PC-3 (cell line): ENCODE measurements around the gene CNIH3. TPM values are rescaled to one million over a fixed set of nuclear protein-coding genes. Genes with fewer than 3 reads are reported as not detected.

Experiments
- ATAC-seq: fragments of 200-7000 bp; cut with Tn5 transposase; 2 replicates; pipeline ENCODE4 v1.9.1; 2020; ENCODE audit warnings: mild to moderate bottlenecking, moderate library complexity
- BruUV-seq: library from RNA; stranded (reverse); fragments of 400-500 nt; replicated peaks from 2 replicates; lab custom pipeline; 2021; lab: Mats Ljungman, UMichigan
- CTCF ChIA-PET: fragments of 300-600 bp; sonication (Branson Sonifier 250); formaldehyde crosslinking; loops from one replicate; lab custom pipeline; 2022; ENCODE audit warnings: antibody characterized with exemption; lab: Charles Lee
- POLR2A ChIA-PET: fragments of 300-600 bp; sonication (Branson Sonifier 250); formaldehyde crosslinking; loops from one replicate; lab custom pipeline; 2022; ENCODE audit warnings: antibody characterized with exemption; ENCODE audit not compliant: unreplicated experiment; lab: Charles Lee
- DNase-seq: peaks from one replicate; pipeline ENCODE4 v3.0.0-alpha.2; 2015
- H2AFZ ChIP-seq: fragments of 300-600 bp; sonication (generic); 2 replicates; pipeline ENCODE4 v1.6.0; 2016; ENCODE audit warnings: antibody characterized with exemption, low read length
- H3F3A ChIP-seq: fragments of 300-600 bp; sonication (generic); one replicate; pipeline ENCODE4 v1.6.0; 2017; ENCODE audit warnings: antibody characterized with exemption, low read length, control low read depth, mild to moderate bottlenecking; ENCODE audit not compliant: unreplicated experiment
- H3K27ac ChIP-seq: fragments of 300-600 bp; sonication (generic); 2 replicates; pipeline ENCODE4 v1.5.1; 2016; ENCODE audit warnings: mild to moderate bottlenecking, low read length
- H3K27me3 ChIP-seq: fragments of 300-600 bp; sonication (generic); 2 replicates; pipeline ENCODE4 v1.6.1; 2016; ENCODE audit warnings: low read length, mixed read lengths
- H3K36me3 ChIP-seq: fragments of 300-600 bp; sonication (generic); 2 replicates; pipeline ENCODE4 v1.6.1; 2016; ENCODE audit warnings: low read depth, mixed run types, low read length, mixed read lengths
- H3K4me1 ChIP-seq: fragments of 300-600 bp; sonication (generic); 2 replicates; pipeline ENCODE4 v1.5.1; 2016; ENCODE audit warnings: low read length; ENCODE audit not compliant: insufficient read depth
- H3K4me2 ChIP-seq: fragments of 300-600 bp; sonication (generic); 2 replicates; pipeline ENCODE4 v1.6.0; 2016; ENCODE audit warnings: low read length
- H3K4me3 ChIP-seq: fragments of 300-600 bp; sonication (generic); 2 replicates; pipeline ENCODE4 v1.5.1; 2016; ENCODE audit warnings: mild to moderate bottlenecking, low read length, mixed read lengths
- H3K79me2 ChIP-seq: fragments of 300-600 bp; sonication (generic); 2 replicates; pipeline ENCODE4 v1.6.1; 2017; ENCODE audit warnings: low read length, mixed read lengths
- H3K9ac ChIP-seq: fragments of 300-600 bp; sonication (generic); 2 replicates; pipeline ENCODE4 v1.6.0; 2016; ENCODE audit warnings: mild to moderate bottlenecking, low read length
- H3K9me2 ChIP-seq: fragments of 300-600 bp; sonication (generic); replicated peaks from 2 replicates; pipeline ENCODE4 v1.6.1; 2016; ENCODE audit warnings: mixed run types, low read length, mixed read lengths
- H3K9me3 ChIP-seq: fragments of 300-600 bp; sonication (generic); 2 replicates; pipeline ENCODE4 v1.6.1; 2016; ENCODE audit warnings: low read length, mixed read lengths
- H4K20me1 ChIP-seq: fragments of 300-600 bp; sonication (generic); 2 replicates; pipeline ENCODE4 v1.6.1; 2016; ENCODE audit warnings: low read length, mixed read lengths
- EZH2 ChIP-seq: fragments of 300-600 bp; sonication (generic); IDR thresholded peaks from one replicate; pipeline ENCODE4 v1.6.1; 2017; ENCODE audit warnings: antibody characterized with exemption, mild to moderate bottlenecking, low read length; ENCODE audit not compliant: unreplicated experiment
- EZH2phosphoT487 ChIP-seq: fragments of 300-600 bp; sonication (generic); IDR thresholded peaks from 2 replicates; pipeline ENCODE4 v1.6.1; 2018; ENCODE audit warnings: mild to moderate bottlenecking, antibody characterized with exemption, low read length, borderline replicate concordance
- intact Hi-C: fragments of 100-400 bp; cut with micrococcal nuclease; formaldehyde crosslinking; loops from 2 replicates; pipeline ENCODE4 v1.9.0; 2023
- total RNA-seq: library from RNA; depleted of rRNA; stranded (reverse); fragments of >200 nt; gene quantifications from 2 replicates; pipeline ENCODE4 v1.2.3, GENCODE V29; 2014
- TF ChIP-seq, protein P1 (sequence below): fragments of 300-600 bp; sonication (generic); conservative IDR thresholded peaks from 2 replicates; pipeline ENCODE4 v1.5.1; 2017; ENCODE audit warnings: antibody characterized with exemption, low read depth, mild to moderate bottlenecking, low read length

The CNIH3 gene
- total RNA-seq, 1 experiment from 2014 or later, result 7.4 TPM

DNA sequence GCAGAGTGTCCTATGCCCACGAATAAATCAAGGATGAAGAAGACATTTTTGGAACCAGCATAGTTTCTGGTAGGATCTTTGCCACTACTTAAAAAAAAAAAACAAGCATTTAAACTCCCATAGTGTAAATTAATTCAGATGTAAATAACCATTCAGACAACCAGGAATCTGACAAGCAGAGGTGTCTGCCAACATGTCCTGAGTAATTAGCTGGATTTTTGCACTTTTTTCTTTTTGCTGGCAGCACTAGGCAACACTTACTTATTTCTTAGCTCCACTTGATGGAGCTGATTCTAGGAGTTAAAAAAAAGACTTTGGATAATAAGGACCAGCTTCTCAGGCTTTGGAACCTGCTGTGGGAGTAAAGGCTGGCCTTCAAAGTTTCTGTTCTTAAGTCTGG lies 27.6 kb upstream of the CNIH3 start:
- ChIA-PET CTCF (no interaction called here), POLR2A (no interaction called here)
- no peaks in the 10 kb centered on the region for H3K79me2 ChIP-seq
- no peaks in the 10 kb centered on the region for H3K4me1 ChIP-seq
- no peak overlapping the region for H3K4me3 ChIP-seq
- BruUV-seq, result no TSS peak
- no peak overlapping the region for H2AFZ ChIP-seq
- H3K4me2 ChIP-seq, result no peak overlapping the region
- no peaks in the 10 kb centered on the region for H3F3A ChIP-seq
- DNase-seq, result no peak
- no peak overlapping the region for H3K9ac ChIP-seq
- H4K20me1 ChIP-seq, result no peaks in the 10 kb centered on the region
- H3K27ac ChIP-seq, result no peak overlapping the region
- TF ChIP-seq EZH2, result no peak
- TF ChIP-seq, protein P1, sequence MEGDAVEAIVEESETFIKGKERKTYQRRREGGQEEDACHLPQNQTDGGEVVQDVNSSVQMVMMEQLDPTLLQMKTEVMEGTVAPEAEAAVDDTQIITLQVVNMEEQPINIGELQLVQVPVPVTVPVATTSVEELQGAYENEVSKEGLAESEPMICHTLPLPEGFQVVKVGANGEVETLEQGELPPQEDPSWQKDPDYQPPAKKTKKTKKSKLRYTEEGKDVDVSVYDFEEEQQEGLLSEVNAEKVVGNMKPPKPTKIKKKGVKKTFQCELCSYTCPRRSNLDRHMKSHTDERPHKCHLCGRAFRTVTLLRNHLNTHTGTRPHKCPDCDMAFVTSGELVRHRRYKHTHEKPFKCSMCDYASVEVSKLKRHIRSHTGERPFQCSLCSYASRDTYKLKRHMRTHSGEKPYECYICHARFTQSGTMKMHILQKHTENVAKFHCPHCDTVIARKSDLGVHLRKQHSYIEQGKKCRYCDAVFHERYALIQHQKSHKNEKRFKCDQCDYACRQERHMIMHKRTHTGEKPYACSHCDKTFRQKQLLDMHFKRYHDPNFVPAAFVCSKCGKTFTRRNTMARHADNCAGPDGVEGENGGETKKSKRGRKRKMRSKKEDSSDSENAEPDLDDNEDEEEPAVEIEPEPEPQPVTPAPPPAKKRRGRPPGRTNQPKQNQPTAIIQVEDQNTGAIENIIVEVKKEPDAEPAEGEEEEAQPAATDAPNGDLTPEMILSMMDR, result no peak
- no peak for TF ChIP-seq EZH2phosphoT487
- H3K9me2 ChIP-seq, result no peaks in the 10 kb centered on the region
- no peaks in the 10 kb centered on the region for H3K9me3 ChIP-seq
- intact Hi-C loops, result no loop called here
- no peaks in the 10 kb centered on the region for H3K36me3 ChIP-seq
- no peaks in the 10 kb centered on the region for H3K27me3 ChIP-seq
- no peak for ATAC-seq

DNA sequence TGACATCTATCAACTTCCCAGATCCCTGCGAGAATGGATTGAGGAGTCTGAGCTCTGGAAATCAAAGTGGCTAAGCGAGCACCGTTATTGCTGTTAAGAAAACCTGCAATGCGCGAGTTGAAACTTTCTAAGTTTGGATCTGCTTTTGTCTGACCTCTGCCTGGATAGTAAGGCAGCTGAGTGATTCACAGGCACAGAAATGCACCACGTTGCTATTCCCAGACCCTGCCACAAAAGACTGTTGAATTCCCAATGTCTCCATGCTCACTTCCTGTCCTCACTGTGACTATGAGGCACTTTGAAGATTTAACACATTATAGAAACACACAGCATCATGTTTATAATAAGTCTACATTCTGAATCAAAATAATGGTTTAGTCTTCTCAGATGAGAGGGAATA lies 27.1 kb upstream of the CNIH3 start:
- no TSS peak for BruUV-seq
- no peak overlapping the region for H2AFZ ChIP-seq
- H3F3A ChIP-seq, result no peaks in the 10 kb centered on the region
- no peaks in the 10 kb centered on the region for H3K27me3 ChIP-seq
- H3K36me3 ChIP-seq, result no peaks in the 10 kb centered on the region
- no peak for ATAC-seq
- no peak overlapping the region for H3K4me2 ChIP-seq
- no peak overlapping the region for H3K9ac ChIP-seq
- no peaks in the 10 kb centered on the region for H3K4me1 ChIP-seq
- CTCF ChIA-PET, result no interaction called here
- no peaks in the 10 kb centered on the region for H4K20me1 ChIP-seq
- POLR2A ChIA-PET, result no interaction called here
- no peak overlapping the region for H3K27ac ChIP-seq
- no peak overlapping the region for H3K4me3 ChIP-seq
- no peaks in the 10 kb centered on the region for H3K79me2 ChIP-seq
- intact Hi-C loops, result no loop called here
- no peaks in the 10 kb centered on the region for H3K9me2 ChIP-seq
- no peaks in the 10 kb centered on the region for H3K9me3 ChIP-seq
- TF ChIP-seq EZH2 (no peak), EZH2phosphoT487 (no peak)
- TF ChIP-seq, protein P1, result no peak
- DNase-seq, result no peak

DNA sequence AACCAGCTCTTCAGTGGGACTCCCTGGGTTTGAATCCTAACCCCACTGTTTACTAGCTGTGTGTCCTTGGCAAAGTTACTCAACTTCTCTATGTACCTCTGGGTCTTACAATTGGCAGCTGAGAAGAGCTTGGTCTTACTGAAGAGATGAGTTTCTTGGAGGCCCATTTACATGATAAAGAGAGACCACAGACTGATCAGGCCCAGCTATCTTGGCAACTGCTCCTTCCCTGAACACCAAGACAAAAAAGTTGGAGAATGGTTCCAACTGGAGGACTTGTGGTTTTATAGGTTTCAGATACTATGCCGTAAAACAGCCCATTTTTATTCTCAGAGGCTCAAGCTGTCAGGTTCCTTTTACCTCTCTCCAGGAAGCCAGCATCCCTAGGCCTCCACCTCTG lies 24.8 kb upstream of the CNIH3 start:
- H3K4me1 ChIP-seq, result no peaks in the 10 kb centered on the region
- no peaks in the 10 kb centered on the region for H3K36me3 ChIP-seq
- no peak overlapping the region for H3K4me3 ChIP-seq
- H4K20me1 ChIP-seq, result no peaks in the 10 kb centered on the region
- H3K9me3 ChIP-seq, result no peaks in the 10 kb centered on the region
- no peaks in the 10 kb centered on the region for H3K27me3 ChIP-seq
- POLR2A ChIA-PET, result interaction anchor here (0.6 kb wide), 2 partner anchors 25 to 40 kb away, joined by 3 to 4 read pairs; partner anchors contain the start of gene CNIH3
- TF ChIP-seq EZH2phosphoT487, result no peak
- TF ChIP-seq, protein P1, result no peak
- no peak for TF ChIP-seq EZH2
- no peak overlapping the region for H3K27ac ChIP-seq
- CTCF ChIA-PET, result no interaction called here
- no peak overlapping the region for H2AFZ ChIP-seq
- no peak for DNase-seq
- no peak overlapping the region for H3K9ac ChIP-seq
- no peaks in the 10 kb centered on the region for H3K9me2 ChIP-seq
- no TSS peak for BruUV-seq
- no peaks in the 10 kb centered on the region for H3K79me2 ChIP-seq
- intact Hi-C loops, result no loop called here
- H3K4me2 ChIP-seq, result no peak overlapping the region
- H3F3A ChIP-seq, result no peaks in the 10 kb centered on the region
- no peak for ATAC-seq
